ENCODE data around the gene GLP2R.
"Not testable (repeated sequence)": the region's sequence is repeated elsewhere in the genome, so short reads cannot be mapped to it uniquely, and the experiment has no call there.

The GLP2R gene, protein sequence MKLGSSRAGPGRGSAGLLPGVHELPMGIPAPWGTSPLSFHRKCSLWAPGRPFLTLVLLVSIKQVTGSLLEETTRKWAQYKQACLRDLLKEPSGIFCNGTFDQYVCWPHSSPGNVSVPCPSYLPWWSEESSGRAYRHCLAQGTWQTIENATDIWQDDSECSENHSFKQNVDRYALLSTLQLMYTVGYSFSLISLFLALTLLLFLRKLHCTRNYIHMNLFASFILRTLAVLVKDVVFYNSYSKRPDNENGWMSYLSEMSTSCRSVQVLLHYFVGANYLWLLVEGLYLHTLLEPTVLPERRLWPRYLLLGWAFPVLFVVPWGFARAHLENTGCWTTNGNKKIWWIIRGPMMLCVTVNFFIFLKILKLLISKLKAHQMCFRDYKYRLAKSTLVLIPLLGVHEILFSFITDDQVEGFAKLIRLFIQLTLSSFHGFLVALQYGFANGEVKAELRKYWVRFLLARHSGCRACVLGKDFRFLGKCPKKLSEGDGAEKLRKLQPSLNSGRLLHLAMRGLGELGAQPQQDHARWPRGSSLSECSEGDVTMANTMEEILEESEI

DNA sequence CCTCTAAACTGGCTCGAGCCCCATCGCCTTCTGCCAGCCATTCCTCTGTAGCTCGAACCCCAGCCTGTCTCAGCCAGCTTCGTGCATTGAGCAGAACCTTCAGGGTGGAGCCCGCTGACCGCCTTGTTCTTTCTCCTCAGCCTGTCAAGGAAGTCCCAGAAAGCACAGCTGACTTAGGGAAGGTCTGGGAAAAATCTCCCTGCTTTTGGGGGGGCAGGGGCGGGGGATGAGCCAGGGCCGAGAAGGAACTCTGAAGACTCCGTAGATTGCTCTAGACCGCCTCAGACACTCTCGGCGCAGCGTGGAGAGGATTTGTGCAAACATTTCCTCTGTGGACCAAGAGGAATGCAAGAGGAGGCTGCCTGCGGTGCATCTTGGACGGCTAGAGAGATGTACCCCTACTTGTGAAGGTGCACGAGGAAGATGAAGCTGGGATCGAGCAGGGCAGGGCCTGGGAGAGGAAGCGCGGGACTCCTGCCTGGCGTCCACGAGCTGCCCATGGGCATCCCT is at the start of gene GLP2R:
TSS of gene GLP2R (plus strand) at position 284 of the 510 bp plus-strand sequence. CDS start at position 424, 140 bp downstream.
- DNase-seq, result no peak

DNA sequence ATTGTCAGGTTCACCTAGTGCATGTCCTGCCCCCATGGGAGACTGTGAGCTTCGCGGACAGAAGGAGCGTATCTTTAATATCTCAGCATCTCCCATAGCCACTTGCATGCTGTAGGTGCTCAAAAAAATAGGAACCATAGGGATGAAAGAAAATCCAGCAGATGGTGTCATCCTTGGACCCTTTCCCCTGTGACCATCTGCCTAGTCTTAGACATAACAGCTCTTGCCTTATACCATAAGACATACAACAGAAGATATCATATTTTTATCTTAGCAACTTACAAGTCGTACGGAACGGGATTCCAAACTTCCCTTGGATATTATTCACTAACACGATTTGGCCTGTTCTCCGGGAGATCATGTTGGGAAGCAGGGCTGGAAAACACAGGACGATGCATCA is 48.8 kb upstream of the GLP2R start:
- DNase-seq, result no peak

DNA sequence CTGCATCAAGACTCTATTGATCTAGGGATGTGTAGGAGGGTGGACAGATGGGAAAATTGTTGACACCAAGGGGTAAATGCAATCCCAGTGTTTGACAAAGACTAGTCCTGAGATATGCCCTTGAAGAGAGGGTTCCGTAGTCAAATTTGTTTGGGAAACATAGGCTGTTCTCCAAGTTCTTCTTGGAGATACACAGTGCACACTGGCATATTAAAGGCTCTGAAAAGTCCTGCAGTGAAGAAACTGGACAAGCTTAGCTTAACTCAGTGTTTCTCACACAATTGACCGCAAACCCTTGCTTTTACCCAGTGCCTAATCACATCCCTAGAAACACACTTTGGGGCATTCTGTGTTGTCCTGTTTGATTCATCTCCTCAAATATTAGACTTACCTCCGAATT is 45.2 kb upstream of the GLP2R start:
- no peak for DNase-seq

DNA sequence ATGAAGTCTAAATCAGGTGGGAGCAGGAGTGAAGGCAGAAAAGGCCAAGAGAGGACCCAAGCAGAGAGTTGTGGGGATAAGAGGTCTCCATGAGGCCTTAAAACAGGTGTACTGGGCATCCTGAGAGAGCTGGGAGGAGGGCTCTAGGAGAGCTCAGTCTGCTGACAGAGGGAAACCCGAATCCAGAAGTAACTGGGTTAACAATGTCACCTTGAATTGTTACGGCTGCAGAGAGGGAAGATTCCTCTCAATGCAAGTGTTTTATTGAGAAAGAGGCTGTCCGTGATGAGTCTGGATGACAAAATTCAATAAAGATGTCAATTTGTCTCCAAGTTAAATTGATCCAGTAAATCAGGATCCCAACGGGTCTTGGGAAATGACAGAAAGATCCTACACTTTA is 42.7 kb upstream of the GLP2R start:
- no peak for DNase-seq

DNA sequence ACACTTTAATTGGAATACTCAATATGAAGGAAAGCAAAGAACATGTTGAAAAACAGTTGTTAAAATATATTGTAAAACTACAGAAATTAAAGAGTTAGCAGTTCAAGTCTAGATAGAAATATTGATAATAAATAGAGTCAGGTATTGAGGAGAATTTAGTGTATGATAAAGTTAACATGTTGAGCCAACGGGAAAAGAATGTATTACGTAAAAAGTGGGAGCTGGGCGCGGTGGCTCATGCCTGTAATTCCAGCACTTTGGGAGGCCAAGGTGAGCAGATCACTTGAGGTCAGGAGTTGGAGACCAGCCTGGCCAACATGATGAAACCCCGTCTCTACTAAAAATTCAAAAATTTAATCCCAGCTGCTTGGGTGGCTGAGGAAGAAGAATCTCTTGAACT is 42.3 kb upstream of the GLP2R start:
- DNase-seq, result not testable (repeated sequence)

DNA sequence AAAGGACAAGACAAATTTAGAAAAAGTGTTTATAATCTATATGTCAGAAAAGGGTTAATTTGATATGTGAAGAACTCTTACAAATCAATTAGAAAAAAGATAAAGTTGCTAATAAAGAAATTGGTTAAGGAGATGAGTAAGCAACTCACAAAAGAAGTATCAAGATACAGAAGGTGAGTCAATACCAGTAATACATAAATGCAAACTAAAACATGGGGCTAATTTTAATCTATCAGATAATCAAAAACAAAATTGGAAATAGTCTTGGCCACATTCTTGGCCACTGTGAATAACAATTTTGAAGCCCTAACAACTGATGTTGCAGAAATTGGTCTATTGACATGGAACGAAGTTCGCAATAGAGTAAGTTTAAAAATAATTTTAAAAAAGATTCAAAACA is 41.2 kb upstream of the GLP2R start:
- no peak for DNase-seq

DNA sequence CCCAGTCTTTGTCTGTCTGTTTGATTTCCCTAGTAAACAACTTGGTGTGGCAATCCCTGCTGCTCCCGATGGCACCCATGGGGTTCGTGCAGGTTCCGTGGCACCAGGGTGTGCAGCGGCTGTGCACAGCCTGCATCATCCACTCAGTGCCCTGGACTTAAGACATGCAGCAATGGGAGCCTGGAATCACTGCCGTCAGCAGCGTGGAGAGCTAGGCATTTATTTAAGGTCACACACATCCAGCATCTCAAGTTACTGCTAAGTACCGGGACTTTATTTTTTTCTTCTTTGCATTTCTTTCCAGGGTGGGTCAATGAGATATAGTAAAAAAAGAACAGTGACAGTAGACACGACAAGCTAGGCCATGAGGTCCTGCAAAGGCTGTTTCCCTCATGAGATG is 37.1 kb upstream of the GLP2R start:
- no peak for DNase-seq

DNA sequence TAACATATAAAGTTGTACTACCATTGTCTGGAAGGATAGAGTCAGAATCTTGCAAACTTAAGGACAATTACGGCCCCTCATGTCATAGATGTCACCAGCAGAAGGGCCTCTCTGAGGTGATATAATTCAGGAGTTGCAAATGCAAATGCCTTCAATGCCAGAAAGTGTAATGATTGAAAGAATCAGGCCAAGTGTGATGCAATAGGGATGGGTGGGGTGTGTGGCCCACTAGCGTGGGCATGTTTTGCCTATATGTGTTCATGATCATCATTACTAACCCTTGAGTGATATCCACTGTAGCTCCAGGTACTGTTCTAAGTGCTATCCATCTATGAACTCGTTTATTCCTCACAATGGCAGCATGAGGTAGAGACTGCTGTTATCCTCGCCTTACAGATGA is 35.4 kb upstream of the GLP2R start:
- DNase-seq, result no peak

DNA sequence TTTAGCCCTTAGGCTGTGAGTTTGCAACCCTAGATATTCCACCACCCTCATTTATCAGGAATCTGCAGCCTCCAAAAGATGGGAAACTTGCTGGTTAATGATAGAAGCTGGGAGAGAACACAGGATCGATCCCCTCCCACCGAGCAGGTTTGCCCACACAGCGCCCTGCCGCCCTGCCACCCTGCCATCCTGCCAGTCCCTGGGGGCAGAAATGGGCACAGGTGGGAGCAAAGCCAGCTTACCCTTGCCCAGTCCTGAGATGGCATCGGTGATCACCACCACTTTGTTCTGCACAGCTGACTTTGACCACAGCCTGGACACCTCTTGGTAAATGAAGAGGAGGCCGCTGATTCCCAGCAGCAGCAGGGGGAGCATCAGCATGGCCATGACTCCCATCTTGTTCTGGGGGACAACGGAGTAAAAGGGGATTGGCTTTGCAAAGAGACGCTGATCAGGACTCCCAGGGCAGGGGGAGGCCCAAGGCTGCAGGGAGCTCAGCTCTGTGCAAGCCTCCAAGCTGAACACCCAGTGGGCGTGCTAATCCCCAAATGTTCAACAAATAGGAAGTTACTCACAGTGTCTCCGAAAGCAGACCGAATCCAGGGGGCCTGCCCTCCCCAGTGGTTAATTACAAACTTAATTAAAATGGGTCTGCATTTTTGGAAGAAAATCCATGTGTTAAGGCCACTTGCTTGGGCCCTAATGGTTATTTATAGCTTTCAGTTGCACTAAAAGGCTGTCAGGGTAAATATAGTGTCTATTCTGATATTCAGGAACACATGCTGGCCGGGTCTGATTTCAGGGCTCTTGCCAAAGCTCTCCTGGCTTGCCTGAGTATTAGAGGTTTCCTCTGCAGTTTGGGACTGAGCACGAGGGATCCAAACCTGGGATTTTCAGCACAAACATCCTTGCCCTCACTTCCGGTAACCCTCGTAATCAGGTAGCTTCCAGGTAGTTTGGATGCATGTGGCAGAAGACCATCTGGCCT is 34.5 kb upstream of the GLP2R start, which contains the start of gene DHRS7C:
TSS of gene DHRS7C (minus strand) at position 704 of the 988 bp plus-strand sequence. CDS start at position 396, 308 bp downstream.
- DNase-seq, result no peak

DNA sequence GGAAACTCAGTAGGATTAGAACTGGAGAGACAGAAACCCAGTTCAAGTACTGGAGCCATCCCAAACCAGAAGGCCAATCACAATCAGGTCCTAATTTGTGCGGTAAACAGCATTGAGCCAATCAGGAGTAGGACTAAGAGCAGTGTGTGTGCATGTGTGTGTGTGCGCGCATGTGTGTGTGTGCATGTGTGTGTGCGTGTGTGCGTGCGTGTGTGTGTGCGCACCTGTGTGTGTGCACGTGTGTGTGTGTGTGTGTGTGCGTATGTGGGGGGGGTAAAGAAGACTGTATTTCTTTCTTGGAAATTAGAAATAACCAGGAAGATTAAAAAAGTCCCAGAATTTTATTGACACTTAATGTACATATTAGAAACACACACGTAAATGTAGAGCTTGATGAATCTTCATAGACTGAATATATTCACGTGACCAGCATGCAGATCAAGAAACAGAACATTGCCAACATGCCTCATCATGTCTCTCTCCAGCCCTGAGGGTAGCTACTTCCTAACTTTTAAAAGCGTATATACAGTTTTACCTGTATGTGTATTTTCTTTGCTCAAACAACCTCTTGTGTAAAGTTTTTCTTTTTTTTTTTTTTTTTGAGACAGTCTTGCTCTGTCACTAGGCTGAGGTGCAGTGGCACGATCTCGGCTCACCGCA is 33.4 kb upstream of the GLP2R start:
- DNase-seq, result no peak

DNA sequence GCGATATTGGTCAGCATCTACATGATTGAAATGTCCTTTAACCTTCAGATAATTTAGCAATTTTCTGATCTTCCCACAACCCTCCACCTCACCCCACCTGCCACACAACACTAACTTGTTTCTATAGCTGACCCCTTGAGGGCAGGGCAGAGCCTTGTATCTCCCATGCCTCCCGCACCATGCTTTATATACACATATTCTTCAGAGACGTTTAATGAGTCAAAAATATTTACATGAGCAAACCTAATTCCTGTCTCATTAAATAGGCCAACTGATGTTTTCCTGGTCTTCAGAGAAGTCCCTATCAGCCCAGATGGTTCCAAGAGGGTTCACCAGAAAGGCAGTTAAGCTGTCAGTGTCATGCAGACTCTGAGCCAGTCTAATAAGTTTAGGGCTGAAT is 27.7 kb upstream of the GLP2R start:
- no peak for DNase-seq

DNA sequence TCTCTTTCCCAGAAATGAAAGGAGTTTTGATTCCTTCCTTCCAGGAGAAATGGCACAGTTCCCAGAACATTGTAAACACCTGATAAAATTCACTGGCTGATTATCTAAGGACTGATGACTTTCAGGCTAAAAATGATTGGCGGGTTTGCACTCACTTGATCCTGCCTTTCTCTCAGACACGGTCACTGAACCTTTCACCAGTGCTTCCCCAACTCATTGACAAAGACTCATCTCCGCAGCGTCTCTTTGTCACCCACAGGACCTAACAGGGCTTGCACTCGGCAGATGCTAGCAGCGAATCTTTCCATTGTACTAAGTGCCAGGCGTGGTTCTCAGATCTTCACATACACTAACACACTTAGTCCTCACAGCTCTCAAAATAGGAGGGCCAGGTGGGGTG is 27.0 kb upstream of the GLP2R start:
- no peak for DNase-seq

DNA sequence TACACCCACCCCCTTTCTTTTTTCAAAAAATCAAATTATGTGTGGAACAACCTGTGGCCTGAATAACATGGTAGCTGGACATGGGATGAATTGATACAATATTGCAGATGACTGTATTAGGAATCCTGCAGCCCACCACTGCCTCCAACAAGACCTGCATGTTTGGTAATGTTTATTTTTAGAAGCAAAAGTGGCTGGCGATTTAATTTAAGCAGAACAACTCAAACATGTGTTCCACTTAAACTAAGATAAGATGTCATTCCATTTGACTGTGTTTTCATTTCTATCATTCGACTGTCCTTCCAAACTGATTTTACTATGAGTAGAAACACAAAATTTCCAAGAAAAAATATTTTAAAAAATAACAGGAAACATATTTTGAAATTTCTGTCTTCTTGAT is 24.2 kb upstream of the GLP2R start:
- no peak for DNase-seq

DNA sequence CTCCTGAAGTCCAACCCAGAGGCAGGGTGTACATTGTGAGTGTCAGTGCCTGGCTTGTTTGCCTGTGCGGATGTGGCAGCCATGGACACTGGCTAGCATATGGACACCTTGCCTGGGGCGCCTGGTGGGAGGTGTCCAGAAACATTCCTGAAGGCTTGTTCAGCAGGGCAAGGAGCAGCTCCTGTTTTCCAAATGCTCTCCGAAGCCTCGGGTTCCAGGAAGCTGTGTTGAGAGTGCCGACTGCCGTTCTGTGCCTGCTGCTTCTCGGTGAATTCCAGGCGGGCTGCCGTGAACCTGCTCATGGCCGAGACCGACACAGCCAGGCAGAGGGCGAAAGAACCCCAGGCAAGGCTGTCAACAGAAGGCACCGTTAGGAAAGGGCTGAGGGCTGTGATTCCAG is 23.4 kb upstream of the GLP2R start:
- no peak for DNase-seq

DNA sequence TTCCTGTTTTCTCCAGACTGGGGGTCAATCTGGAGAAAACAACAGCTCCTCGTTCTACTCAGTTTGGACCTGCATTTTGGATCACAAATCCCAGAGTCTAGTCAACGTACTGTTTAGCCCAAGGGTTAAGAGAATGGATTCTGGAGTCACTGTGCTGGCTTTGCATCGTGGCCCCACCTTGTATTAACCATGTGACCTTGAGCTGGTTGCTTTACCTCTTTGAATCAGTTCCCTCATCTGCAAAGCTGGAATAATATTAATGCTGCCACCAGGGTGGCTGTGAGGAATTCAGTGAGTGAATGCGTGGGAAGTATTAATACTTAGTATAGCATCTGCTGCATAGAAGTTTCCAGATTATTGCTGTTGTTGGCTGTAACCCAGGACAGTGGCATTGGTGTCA is 23.0 kb upstream of the GLP2R start:
- no peak for DNase-seq

DNA sequence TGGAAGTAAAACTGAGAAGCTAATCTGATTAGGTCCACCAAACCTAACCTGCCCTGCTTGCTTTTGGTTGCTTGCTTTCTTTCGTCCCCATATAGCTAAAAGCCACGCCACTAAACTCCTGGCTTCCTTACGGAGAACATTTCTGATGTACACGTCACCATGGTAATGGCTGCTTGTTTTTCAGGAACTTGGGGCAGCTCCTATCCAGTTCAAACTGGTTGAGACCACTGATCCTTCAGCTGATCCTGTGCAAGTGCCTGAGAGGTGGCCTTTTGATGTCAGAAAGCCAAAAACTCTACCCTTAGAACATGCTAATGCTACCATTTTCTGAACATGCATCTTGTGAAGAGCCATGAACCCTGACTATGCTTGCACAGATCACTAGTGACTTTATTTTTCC is 20.0 kb upstream of the GLP2R start:
- no peak for DNase-seq

DNA sequence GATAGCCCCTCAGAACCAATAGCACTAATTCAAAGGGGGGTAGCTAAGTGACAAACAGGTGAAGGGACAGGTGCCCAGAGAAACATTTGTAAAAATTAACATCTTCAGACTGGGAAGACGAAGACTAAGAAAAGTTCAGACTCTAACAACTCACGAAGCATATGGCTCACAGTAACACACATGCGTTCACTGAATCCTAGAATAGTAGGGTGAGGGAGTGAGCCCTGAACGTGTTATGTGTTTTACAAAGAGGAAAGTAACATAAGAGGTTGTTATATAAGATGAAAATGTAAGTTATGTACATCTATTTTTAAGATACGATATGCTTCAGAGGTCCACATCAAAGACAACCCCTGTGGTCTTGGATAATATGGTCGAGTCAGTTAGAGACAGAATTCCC is 19.0 kb upstream of the GLP2R start:
- DNase-seq, result no peak

DNA sequence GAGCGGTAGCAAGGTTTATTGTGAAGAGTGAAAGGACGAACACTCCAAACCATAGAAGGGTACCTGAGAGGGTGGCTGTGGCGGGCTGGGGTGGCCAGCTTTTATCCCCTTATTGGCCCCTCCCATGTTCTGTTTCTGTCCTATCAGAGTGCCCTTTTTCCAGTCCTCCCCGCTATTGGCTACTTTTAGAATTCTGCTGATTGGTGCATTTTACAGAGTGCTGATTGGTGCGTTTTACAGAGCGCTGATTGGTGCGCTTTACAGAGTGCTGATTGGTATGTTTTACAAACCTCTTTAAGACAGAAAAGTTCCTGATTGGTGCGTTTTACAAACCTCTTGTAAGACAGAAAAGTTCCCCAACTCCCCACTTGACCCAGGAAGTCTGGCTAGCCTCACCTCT is 16.3 kb upstream of the GLP2R start:
- DNase-seq, result no peak

DNA sequence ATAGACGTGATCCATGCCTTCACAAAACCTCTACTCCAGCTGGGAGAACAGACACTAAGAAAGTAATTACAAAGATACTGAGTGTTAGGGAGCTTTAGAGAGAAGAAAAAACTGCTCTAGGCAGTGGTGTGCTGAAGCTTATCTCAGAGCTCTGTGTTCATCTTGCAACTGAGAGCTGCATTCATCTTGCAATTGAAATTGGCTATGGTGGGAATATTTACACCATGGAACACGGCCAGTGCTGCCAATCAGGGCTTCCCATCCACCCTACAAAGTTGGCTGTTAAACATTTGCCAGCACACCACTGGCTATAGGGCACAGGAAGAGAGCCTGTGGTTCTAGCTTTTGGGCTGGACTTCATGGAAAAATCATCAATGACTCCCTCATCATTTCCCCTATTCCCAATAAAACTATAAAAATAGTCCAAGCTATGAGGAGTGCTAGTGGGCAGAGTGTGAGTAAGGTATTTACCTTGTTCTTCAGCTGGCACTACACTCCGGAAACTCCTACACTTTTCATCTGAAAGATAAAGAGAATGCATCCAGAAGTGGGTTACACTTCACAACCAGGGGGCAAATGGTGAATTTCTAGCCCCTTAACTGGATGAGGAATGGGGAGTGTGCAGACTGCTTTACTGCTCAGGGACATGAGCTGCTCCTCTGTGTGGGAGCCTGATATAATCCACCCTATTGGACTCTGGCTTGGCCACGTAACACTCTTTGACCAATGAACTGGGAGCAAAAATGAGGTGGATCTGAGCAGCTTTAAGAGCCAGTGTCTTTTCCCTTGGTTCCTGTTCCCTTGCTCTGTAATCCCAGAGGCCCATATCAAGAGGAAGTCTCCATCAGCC is 15.4 kb upstream of the GLP2R start:
- DNase-seq, result no peak

DNA sequence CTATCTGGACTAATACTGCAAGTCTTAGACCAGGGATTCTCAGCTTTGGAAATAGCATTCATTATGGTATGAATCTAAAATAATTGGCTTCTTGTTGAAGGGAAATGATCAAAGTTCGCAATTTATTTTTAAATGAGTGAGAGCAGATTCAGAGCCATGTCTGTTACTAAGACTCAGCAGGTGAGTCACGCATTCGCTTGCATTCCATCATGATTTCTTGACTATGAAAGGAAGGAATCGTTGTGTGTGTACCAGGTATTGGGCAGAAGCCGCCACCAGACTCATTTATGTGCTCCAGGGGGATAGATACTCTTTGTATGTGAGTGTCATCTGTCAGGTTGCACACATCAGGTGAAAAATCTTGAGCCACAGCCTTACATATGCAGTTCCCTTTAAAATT is 14.6 kb upstream of the GLP2R start:
- no peak for DNase-seq

DNA sequence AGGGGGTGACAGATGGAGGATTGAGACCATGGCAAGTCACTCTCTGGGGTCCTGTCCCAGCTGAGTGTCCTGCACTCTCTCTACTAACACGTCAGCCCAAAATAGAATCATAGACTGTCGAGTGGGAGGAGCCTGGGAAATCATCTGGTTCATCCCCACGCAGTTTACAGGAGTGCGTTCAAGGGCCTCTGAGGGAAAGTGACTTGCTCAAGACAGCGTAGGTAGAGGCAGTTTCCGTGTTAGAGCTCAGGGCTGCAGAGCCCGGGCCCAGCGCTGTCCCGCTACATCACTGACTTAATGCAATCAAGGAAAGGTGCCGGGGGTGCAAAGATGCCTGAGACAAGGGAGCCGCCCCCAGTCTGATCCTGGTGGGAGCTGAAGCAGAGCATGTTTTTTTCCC is 14.2 kb upstream of the GLP2R start:
- DNase-seq, result no peak

DNA sequence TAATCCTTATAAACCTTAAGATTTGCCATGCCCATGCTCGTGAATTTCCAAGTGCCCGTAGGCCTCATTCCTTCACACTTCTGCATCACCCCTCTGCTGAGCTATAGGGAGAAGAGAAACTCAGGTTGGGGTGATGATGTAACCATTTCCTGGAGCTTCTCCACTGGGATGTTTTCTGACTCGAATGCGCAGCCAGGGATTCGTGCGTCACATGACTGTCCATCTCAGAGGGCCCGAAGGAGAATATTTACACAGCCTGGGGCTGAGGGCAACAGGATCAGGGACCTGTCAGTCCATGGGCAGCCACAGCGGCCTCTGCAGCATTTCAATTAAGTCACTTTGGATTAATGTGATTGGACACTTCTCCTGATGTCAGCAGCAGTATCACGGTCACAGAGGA is 12.6 kb upstream of the GLP2R start:
- DNase-seq, result no peak
